HG03097 (cell line): ENCODE results near the gene H2AZ2.
"Not testable (repeated sequence)": the region's sequence is repeated elsewhere in the genome, so short reads cannot be mapped to it uniquely, and the experiment has no call there.

Experiments used
- ATAC-seq: cut with Tn5 transposase; IDR thresholded peaks from one replicate; pipeline ENCODE4 v1.9.1; 2021; ENCODE audit not compliant: unreplicated experiment, low FRiP score

Gene H2AZ2

DNA sequence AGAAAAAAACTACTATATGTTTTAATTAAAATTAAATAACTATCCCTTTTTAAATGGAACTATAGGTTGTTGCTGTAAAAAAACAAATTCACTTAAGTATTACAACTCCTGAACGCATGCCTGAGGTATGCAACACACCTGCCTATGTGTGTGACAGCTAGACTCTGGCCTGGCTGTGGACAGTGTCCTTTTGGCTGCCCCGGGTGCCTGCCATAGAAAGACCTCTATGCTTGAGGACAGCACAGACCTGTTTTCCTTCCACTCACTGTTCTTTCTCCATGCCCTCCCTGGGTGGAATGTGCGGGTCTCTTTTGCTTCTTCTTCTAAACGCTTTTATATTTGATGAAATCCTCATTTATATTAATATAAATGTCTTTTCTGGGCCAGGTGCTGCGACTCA is 57.9 kb downstream of the H2AZ2 start:
- no peak for ATAC-seq

DNA sequence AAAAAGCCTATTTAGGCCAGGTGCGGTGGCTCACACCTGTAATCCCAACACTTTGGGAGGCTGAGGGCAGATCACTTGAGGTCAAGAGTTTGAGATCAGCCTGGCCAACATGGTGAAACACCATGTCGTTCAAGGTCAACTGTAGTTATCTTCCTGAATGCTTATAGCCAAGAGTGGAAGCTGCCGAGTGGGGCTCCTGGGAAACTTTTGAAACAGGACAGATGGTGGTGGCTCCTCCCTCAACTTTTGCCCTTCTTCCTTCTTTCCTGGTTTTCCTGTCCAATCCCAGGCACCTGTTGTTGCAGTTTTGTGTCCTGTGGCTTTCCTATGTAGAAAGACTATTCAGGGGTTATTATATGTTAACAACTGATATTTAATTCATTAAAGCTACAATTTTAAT is 60.1 kb downstream of the H2AZ2 start:
- no peak for ATAC-seq

DNA sequence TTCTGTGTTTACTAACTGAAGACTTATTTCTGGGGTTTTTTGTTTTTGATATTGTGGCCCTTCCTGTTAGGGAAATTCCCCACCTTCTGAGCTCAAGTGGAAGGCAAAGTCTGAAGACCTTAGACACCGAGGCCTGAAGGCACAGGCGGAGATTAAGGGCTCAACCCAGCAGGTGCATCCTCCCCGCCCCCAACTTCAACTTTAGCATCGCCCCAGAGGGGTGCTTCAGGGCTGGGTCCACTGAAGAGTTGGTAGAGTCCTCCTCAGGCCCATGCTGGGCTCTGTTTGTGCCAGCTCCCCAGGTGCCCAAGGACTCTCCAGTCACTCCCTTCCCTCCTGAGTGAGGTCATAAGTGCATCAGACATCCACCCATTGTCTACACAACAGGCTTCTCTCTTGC is 60.8 kb downstream of the H2AZ2 start:
- no peak for ATAC-seq

GRCh38 chr7:44785218-44785617 is 62.7 kb downstream of the H2AZ2 start:
- ATAC-seq: not testable (repeated sequence)

GRCh38 chr7:44784364-44784763 is 63.5 kb downstream of the H2AZ2 start:
- no peak for ATAC-seq

DNA sequence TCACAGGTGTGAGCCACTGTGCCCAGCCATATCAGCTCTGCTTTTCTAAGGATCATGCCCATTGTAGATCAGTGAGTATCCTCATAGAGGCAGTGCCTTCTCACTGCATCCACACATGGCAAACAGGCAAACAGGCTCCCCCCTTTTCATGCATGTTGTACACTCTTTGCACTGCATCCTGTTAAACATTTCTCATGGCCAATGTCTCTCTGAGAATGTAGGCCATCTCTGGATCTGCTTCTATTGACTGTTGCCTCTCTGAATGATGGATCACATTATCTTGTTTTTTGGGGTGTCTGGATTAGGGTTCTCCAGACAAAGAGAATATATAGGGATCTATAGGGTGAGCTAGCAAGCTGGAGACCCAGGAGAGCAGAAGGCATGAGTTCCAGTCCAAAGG is 64.5 kb downstream of the H2AZ2 start:
- ATAC-seq: no peak

DNA sequence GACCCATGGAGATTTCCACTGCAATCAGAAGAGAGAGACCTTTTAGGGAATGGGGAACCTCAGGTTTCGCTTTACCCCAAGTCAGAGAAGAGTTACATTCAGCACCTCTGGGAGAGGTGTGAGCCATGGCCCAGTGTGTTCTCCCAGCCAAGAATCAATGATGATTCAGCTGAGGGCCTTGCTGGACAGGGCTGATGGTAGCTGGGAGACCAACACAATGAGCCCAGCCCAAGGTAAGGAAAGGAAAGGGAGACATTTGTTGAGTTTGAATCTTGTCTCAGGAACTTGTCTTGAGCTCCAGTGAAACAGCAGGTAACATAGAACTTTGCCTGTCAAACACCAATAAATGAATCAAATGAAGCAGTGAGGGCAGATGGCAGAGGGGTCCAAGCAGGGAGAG is 65.4 kb downstream of the H2AZ2 start:
- no peak for ATAC-seq
